ENCODE data around the gene POLR2F. TPM values are rescaled to one million over a fixed set of nuclear protein-coding genes. Genes with fewer than 3 reads are reported as not detected.

POLR2F gene
- total RNA-seq, 2 experiments from 2014 or later: 20.2 to 21.1 TPM

DNA sequence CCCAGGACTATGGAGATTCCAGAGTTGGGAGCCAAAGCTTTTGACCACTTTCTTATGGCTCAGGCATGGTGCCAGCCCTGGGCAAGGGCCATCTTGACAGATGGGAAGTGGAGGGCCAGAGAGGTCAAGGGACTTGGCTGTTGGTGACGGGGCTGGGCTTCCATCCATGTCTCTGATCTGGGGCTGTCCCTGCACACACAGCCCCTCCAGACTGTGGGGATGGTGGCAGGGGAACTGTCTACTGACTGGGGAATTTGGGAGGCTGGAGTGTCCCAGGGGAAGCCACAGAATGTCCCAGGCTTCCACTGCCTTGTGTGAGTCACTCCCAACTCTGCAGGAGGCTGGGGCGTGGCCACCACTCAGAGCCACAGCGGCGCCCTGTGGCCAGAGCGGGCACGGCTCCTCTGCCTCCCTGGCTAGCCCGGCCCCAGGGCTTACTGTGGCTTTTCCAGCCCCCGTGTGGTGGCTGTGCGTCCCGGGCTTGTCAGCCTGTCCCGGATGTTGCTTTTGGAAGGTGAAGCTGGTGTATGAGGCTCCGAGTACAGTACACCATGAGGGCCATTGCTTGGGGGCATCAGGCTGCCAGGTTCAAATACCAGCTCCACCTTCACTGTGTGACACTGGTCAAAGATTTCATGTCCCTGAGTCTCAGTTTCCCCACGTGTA lies 19.7 kb upstream of the POLR2F start:
- Histone ChIP-seq H3K27ac (ENCODE audit: low read depth in 1 of 2, low read length in 2 of 2) (no peak overlapping the region), H3K9me3 (ENCODE audit: control insufficient read depth in 1 of 2, insufficient read depth in 1 of 2, low read length in 2 of 2) (no peaks in the 10 kb centered on the region), H3K4me1 (ENCODE audit: insufficient read depth, low read length) (peaks cover 9% of the 10 kb centered on the region), H3K4me3 (ENCODE audit: low read length) (no peak overlapping the region), H3K36me3 (ENCODE audit: insufficient read depth, low read length) (peaks cover 33% of the 10 kb centered on the region), H3K27me3 (ENCODE audit: control insufficient read depth in 1 of 2, insufficient read depth in 2 of 2, low read length in 2 of 2) (no peaks in the 10 kb centered on the region)
- peak; percentile 64 to 90 (median 76) for DNase-seq
- POLR2A ChIA-PET: interaction anchor here (1.1 kb wide), 1 partner anchor 28 kb away, joined by 4 read pairs; the partner anchor contains the start of gene MICALL1
- Mint-ChIP-seq H3K27ac (no peak overlapping the region), H3K4me3 (no peak overlapping the region), H3K4me1 (ENCODE audit: low read depth) (peaks cover 11% of the 10 kb centered on the region), H3K9me3 (no peaks in the 10 kb centered on the region), H3K36me3 (ENCODE audit: low read depth) (peaks cover 26% of the 10 kb centered on the region), H3K27me3 (no peaks in the 10 kb centered on the region)
- CTCF ChIA-PET: interaction anchor here (0.7 to 1.2 kb wide), 5 partner anchors 22 to 325 kb away, joined by 3 to 5 read pairs (median 3); partner anchors contain the start of genes GGA1 and MICALL1
- TF ChIP-seq, protein P1, sequence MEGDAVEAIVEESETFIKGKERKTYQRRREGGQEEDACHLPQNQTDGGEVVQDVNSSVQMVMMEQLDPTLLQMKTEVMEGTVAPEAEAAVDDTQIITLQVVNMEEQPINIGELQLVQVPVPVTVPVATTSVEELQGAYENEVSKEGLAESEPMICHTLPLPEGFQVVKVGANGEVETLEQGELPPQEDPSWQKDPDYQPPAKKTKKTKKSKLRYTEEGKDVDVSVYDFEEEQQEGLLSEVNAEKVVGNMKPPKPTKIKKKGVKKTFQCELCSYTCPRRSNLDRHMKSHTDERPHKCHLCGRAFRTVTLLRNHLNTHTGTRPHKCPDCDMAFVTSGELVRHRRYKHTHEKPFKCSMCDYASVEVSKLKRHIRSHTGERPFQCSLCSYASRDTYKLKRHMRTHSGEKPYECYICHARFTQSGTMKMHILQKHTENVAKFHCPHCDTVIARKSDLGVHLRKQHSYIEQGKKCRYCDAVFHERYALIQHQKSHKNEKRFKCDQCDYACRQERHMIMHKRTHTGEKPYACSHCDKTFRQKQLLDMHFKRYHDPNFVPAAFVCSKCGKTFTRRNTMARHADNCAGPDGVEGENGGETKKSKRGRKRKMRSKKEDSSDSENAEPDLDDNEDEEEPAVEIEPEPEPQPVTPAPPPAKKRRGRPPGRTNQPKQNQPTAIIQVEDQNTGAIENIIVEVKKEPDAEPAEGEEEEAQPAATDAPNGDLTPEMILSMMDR (IDR thresholded peaks at IDR 0.05): peak; percentile 93
- ATAC-seq (ENCODE audit: poor library complexity): peak; percentile 100
- intact Hi-C loops (cut with DNase I, micrococcal nuclease): loop anchor here (1.0 to 5.0 kb wide), 4 partner anchors 28 to 117 kb away; partner anchors contain the start of gene MICALL1 (in 1 of the 2)

DNA sequence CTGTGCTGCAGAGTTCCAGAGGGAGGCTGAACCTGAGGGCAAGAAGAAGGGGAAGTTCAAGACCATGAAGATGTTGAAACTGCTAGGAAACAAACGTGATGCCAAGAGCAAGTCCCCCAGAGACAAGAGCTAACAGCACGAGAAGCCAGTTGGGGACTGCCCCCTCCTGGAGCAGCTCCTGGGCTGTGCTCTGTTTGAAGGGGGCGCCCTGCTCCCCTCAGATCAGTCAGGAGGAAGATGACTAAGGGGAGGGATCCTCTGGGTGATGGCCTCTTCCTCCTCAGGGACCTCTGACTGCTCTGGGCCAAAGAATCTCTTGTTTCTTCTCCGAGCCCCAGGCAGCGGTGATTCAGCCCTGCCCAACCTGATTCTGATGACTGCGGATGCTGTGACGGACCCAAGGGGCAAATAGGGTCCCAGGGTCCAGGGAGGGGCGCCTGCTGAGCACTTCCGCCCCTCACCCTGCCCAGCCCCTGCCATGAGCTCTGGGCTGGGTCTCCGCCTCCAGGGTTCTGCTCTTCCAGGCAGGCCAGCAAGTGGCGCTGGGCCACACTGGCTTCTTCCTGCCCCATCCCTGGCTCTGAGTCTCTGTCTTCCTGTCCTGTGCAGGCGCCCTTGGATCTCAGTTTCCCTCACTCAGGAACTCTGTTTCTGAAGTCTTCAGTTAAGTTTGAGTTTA lies 12.7 kb upstream of the POLR2F start:
- no peaks in the 10 kb centered on the region for H3K9me3 ChIP-seq (ENCODE audit: control insufficient read depth in 1 of 2, insufficient read depth in 1 of 2, low read length in 2 of 2)
- H3K4me3 ChIP-seq (ENCODE audit: low read length): no peak overlapping the region
- no peaks in the 10 kb centered on the region for H3K4me1 ChIP-seq (ENCODE audit: insufficient read depth, low read length)
- Mint-ChIP-seq H3K4me3 (no peak overlapping the region), H3K27ac (no peak overlapping the region), H3K4me1 (ENCODE audit: low read depth) (no peaks in the 10 kb centered on the region), H3K36me3 (ENCODE audit: low read depth) (peaks cover 35% of the 10 kb centered on the region), H3K27me3 (no peaks in the 10 kb centered on the region), H3K9me3 (no peaks in the 10 kb centered on the region)
- no peaks in the 10 kb centered on the region for H3K27me3 ChIP-seq (ENCODE audit: control insufficient read depth in 1 of 2, insufficient read depth in 2 of 2, low read length in 2 of 2)
- TF ChIP-seq, protein P1 (IDR thresholded peaks at IDR 0.05): no peak
- DNase-seq: no peak
- intact Hi-C loops (cut with DNase I, micrococcal nuclease): no loop called here
- ChIA-PET CTCF (no interaction called here), POLR2A (no interaction called here)
- ATAC-seq (ENCODE audit: poor library complexity): no peak
- peaks cover 34% of the 10 kb centered on the region for H3K36me3 ChIP-seq (ENCODE audit: insufficient read depth, low read length)
- H3K27ac ChIP-seq (ENCODE audit: low read depth in 1 of 2, low read length in 2 of 2): no peak overlapping the region

DNA sequence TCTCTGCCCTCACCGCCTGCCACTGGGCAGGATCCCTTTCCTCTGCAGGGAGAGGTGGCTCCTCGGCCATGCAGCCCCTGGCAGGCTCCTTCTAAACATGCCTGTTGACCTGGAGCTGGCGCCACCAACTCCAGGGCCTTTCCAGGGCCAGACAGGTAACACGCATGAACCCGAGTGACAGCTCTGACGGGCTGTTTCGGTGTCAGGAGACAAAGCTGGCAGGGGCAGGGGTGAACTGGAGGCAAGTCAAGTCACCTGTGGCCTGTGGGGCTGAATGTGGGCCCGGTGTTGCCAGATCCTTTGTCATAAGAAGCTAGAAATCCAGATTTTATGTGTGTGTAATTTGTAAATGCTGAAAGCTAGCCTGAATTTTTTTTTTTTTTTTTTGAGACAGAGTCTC lies 11.4 kb upstream of the POLR2F start:
- peaks cover 31% of the 10 kb centered on the region for H3K36me3 ChIP-seq (ENCODE audit: insufficient read depth, low read length)
- no peak overlapping the region for H3K4me3 Mint-ChIP-seq
- no peak overlapping the region for H3K27ac Mint-ChIP-seq
- H3K4me3 ChIP-seq (ENCODE audit: low read length): no peak overlapping the region
- no peaks in the 10 kb centered on the region for H3K4me1 Mint-ChIP-seq (ENCODE audit: low read depth)
- intact Hi-C loops (cut with DNase I, micrococcal nuclease): no loop called here
- H3K27me3 ChIP-seq (ENCODE audit: control insufficient read depth in 1 of 2, insufficient read depth in 2 of 2, low read length in 2 of 2): no peaks in the 10 kb centered on the region
- no peaks in the 10 kb centered on the region for H3K4me1 ChIP-seq (ENCODE audit: insufficient read depth, low read length)
- DNase-seq: no peak
- H3K27ac ChIP-seq (ENCODE audit: low read depth in 1 of 2, low read length in 2 of 2): no peak overlapping the region
- POLR2A ChIA-PET: interaction anchor here (0.6 kb wide), 1 partner anchor 21 kb away, joined by 3 read pairs; no protein-coding TSS in a partner anchor
- TF ChIP-seq, protein P1 (IDR thresholded peaks at IDR 0.05): no peak
- no peak for ATAC-seq (ENCODE audit: poor library complexity)
- H3K36me3 Mint-ChIP-seq (ENCODE audit: low read depth): peaks cover 35% of the 10 kb centered on the region
- no peaks in the 10 kb centered on the region for H3K9me3 ChIP-seq (ENCODE audit: control insufficient read depth in 1 of 2, insufficient read depth in 1 of 2, low read length in 2 of 2)
- CTCF ChIA-PET: no interaction called here
- no peaks in the 10 kb centered on the region for H3K27me3 Mint-ChIP-seq
- H3K9me3 Mint-ChIP-seq: no peaks in the 10 kb centered on the region
